NCI-H1105 treated with DMSO at 0.1 percent for 48 hours (cell line): Measurements from ENCODE around the gene TMEM120B.
A peak's percentile ranks its signal among the peaks of the same experiment; 100 is the strongest.
"Not testable (repeated sequence)": the region's sequence is repeated elsewhere in the genome, so short reads cannot be mapped to it uniquely, and the experiment has no call there.

Experiments used
- DNase-seq: peaks from one replicate; lab custom pipeline; 2025; lab: John Stamatoyannopoulos, UW

TMEM120B gene

GRCh38 chr12:121712461-121713256, at the start of gene TMEM120B:
Gene TMEM120B (plus strand): TSS chr12:121712752. CDS start chr12:121712896, 144 bp downstream.
- DNase-seq = peak; percentile 63

GRCh38 chr12:121663610-121663929, 49.0 kb upstream of the TMEM120B start:
- no peak for DNase-seq

GRCh38 chr12:121666829-121667228, 45.7 kb upstream of the TMEM120B start:
- DNase-seq = not testable (repeated sequence)

GRCh38 chr12:121668750-121669520, 43.6 kb upstream of the TMEM120B start:
- DNase-seq = no peak

GRCh38 chr12:121669521-121669900, 43.0 kb upstream of the TMEM120B start, which contains the start of gene MORN3:
Gene MORN3 (minus strand): TSS chr12:121669654. CDS start chr12:121669483, 171 bp downstream.
- no peak for DNase-seq

GRCh38 chr12:121673013-121673511, 39.5 kb upstream of the TMEM120B start:
- DNase-seq = no peak

- no peak for DNase-seq
Measured at GRCh38 chr12:121676190-121676589, 36.4 kb upstream of the TMEM120B start.

- no peak for DNase-seq
Measured at GRCh38 chr12:121678305-121678704, 34.2 kb upstream of the TMEM120B start.

- no peak for DNase-seq
Measured at GRCh38 chr12:121678716-121679300, 33.7 kb upstream of the TMEM120B start.

GRCh38 chr12:121679661-121680197, 32.8 kb upstream of the TMEM120B start:
- not testable (repeated sequence) for DNase-seq

GRCh38 chr12:121688966-121689365, 23.6 kb upstream of the TMEM120B start:
- DNase-seq = no peak

GRCh38 chr12:121689430-121689829, 23.1 kb upstream of the TMEM120B start:
- DNase-seq = no peak

- DNase-seq = not testable (repeated sequence)
Measured at GRCh38 chr12:121692744-121693143, 19.8 kb upstream of the TMEM120B start.

- no peak for DNase-seq
Measured at GRCh38 chr12:121693155-121693687, 19.3 kb upstream of the TMEM120B start.

- peak; percentile 64 for DNase-seq
Measured at GRCh38 chr12:121697093-121697698, 15.4 kb upstream of the TMEM120B start.

GRCh38 chr12:121697861-121698260, 14.7 kb upstream of the TMEM120B start:
- not testable (repeated sequence) for DNase-seq

GRCh38 chr12:121701667-121702277, 10.8 kb upstream of the TMEM120B start:
- no peak for DNase-seq

GRCh38 chr12:121702944-121703343, 9.6 kb upstream of the TMEM120B start:
- no peak for DNase-seq

GRCh38 chr12:121705514-121705913, 7.0 kb upstream of the TMEM120B start:
- no peak for DNase-seq

GRCh38 chr12:121708313-121709063, 4.1 kb upstream of the TMEM120B start:
- no peak for DNase-seq
